GM18511 (cell line): ENCODE data around the gene WFIKKN1.
"Not testable (repeated sequence)": the region's sequence is repeated elsewhere in the genome, so short reads cannot be mapped to it uniquely, and the experiment has no call there.

ENCODE experiments used
- ATAC-seq: cut with Tn5 transposase; IDR thresholded peaks from one replicate; pipeline ENCODE4 v1.9.1; 2021; ENCODE audit warnings: mild to moderate bottlenecking, moderate library complexity; ENCODE audit not compliant: unreplicated experiment

WFIKKN1 gene

DNA sequence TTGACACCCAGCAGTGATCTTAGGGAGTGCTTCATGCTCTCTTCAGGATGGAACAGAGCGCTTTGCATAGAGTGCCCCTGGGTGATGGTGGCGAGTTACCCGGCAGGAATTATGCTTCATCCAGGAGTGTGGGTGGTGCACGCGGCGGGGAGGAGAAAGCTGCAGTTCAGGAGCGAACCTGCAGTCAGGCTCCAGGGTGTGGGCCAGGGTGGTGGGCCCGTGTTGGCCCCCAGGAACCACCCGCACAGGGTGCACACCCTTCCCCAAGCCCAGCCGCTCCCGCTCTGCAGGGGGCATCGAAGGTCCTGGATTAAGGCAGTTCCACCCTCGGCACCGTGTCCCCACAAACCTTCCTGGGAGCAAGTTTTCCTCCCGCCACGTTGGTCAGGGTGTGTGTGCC is 37.0 kb upstream of the WFIKKN1 start:
- ATAC-seq = no peak

DNA sequence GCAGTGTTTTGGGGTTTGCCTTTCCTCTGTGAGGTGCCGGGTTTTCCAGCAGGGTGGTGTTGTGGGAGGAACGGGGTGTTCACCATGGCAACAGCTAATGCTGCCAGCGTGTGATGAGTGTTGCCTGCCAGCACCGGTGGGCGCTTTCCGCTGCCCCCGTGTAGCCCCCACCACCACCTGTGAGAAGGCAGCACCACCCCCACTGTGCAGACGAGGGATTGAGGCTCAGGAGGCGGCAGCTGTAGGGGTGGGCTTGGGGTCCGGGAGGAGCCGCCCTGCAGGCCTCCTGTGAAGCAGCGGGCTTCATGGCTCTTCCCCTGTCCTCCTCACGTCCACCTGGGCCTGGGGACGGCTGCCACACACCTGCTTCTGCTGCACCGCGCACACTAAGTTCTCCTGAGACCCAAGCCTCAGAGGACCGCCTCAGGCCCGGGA is 35.7 kb upstream of the WFIKKN1 start:
- no peak for ATAC-seq

DNA sequence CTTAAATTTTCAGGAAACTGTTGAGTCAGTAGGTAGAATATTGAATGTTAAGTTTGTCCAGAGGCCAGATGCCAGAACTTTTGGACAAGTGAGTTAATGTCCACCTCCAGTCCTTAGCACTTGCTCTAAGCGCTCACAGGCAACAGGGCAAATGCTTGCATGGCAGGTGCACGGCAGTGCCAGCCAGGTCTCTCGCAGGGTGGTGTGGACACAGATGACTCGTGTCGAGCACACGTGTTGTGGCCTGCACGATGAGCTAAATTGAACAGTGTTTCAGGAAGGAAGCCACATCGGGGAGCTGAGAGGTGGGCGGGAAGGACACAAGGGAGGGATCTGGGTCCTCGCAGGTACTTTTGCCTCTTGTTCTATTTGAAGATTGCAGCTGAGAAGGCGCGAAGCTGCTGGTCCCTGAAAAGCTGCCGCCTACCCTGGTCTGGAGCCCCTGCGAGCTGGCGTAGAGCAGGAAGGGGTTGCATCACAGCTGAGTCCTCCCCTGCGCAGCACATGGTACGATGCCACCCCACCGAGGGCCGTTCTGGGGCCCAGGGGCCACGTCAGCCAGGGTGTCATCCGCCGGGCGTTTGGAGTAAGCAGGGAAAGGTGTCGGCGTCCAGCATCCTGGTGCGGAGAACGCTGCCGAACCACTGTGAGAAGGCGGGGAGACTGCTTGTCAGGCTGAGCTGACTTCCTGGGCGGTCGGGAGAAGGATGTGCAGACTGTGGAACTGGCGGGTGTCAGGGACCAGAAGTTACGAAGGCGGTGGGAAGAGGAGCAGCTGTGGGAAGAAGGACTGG is 34.6 kb upstream of the WFIKKN1 start:
- no peak for ATAC-seq

DNA sequence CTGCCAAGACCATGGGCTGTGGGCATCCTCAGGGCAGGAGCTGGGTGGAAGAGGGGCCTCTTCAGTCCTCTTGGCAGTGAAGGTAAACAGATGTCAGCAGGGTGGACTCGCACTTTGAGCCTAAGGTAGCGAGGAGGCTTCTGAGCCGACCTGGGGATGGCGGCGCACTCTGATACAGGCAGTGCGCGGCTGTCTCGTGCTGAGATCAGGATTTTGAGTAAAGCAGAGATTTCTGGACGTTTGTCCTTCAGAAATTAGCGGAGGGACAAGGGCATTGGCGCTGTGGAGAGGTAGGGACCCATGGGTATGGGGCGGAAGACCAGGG is 34.1 kb upstream of the WFIKKN1 start:
- no peak for ATAC-seq

DNA sequence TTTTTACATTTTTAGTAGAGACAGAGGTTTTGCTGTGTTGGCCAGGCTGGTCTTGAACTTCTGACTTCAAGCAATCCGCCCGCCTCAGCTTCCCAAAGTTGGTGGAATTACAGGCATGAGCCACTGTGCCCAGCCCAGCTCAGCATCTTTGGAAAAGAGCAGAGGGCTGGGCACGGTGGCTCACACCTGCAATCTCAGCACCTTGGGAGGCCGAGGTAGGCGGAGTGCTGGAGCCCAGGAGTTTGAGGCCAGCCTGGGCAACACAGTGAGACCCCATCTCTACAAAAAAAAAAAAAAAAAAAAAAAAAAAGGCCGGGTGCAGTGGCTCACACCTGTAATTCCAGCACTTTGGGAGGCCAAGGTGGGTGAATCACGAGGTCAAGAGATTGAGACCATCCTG is 33.1 kb upstream of the WFIKKN1 start:
- ATAC-seq = not testable (repeated sequence)

DNA sequence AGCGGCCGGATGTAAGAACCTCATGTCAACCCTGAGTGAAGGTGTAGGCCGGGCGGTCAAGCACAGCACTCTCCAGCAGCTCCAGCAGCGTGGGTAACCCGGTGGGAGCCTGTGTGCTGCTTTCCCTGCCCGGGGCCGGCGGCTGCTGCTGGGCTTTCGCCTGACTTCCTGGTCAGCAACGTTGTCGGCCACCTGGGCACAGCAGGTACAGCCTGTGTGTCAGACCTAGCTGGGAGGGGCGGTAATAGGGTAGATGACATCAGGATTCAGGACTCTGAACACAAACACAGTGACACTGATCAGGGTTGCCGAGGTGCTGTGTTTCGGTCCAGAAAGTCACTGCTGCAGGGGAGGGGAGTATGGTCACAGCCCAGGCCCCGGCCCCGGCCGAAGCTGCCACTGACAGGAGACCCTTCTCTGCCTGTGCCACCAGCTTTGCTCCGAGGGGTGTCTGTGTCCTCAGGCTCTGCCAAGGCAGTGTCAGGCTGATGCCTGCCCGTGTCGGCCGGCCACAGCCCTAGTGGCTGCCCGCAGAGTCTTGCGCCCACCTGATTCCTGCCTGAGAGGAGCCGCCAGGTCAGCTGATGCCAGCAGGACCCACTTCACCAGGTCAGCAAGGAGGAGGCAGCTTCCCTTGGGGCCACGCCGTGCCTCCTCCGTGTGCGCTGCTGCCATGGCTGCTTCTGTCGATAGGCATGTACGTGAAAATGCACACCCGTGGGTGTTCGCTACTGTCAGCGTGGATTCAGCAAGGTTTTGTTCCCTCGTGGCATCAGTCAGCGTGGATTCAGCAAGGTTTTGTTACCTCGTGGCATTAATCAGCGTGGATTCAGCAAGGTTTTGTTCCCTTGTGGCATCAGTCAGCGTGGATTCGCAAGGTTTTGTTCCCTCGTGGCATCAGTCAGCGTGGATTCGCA is 31.7 kb upstream of the WFIKKN1 start:
- no peak for ATAC-seq

DNA sequence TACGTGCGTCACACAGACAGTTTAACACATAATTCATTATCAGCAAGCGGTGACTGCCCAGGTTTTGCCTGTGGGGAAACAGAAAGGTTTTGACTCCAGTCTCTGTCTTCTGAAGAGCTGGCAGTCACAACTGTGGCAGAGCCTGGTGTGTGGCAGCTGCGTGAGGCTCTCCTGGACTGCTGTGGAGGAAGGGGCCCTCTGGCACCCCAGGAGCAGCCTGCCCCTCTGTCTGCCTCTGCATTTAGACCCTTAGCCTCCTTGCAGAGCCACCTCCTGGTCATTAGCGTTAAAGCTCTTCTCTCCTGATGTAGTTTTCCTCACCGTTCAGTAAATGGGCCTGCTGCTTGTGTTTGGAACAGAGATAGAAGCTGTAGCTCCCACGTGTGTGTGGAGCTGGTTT is 30.0 kb upstream of the WFIKKN1 start:
- ATAC-seq = no peak

DNA sequence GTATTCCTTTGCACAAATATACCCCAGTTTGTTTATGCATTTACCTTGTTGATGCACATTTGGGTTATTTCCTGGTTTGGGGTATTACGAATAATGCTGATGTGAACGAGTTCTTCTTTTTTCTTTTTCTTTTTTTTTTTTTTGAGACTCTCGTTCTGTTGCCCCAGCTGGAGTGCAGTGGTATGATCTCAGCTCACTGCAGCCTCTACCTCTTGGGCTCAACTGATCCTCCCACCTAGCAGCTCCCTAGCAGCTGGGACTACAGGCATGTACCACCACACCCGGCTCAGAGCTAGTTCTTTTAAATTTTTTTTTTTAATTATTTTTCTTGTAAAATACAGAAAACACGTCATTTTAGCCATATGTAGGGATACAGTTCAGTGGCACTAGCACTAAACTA is 26.9 kb upstream of the WFIKKN1 start:
- ATAC-seq = no peak

DNA sequence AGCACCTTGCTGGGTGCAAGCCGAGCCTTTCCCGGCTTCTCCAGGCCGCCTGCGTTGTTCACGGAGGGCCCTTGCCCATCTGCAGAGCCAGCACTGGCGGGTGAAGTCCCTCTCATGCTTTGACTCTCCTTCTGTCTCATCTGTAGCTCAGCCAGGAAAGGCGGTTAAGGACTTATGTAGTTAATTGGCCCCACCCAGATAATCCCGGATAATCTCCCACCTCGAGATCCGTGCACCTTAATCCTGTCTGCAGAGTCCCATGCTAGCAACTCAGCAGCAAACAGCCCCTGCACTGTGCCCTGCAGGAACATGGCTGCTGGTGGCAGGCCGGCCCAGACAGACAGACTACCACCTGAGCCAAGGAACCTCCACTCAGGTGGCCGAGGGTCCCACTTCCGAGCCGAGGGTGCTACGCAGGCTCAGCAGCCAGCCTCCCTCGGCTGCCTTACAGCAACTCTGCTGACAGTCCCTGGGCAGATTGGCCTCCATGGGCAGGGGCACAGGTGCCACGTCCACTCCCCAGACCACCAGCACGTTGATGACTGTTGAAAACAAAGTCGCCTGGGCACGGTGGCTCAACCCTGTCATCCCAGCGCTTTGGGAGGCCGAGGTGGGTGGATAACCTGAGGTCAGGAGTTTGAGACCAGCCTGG is 24.0 kb upstream of the WFIKKN1 start:
- no peak for ATAC-seq

DNA sequence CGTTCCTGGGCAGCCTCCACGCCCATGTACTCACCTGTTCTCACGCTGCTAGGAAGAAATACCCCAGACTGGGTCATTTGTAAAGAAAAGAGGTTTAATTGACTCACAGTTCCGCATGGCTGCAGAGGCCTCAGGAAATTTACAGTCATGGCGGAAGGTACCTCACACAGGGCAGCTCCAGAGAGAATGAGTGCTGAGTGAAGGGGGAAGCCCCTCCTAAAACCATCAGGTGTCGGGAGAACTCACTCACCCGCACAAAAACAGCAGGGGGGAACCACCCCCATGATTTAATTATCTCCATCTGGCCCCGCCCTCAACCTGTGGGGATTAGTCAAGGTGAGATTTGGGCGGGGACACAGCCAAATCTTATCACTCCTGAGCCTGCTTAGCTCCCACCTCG is 22.8 kb upstream of the WFIKKN1 start:
- ATAC-seq = no peak

DNA sequence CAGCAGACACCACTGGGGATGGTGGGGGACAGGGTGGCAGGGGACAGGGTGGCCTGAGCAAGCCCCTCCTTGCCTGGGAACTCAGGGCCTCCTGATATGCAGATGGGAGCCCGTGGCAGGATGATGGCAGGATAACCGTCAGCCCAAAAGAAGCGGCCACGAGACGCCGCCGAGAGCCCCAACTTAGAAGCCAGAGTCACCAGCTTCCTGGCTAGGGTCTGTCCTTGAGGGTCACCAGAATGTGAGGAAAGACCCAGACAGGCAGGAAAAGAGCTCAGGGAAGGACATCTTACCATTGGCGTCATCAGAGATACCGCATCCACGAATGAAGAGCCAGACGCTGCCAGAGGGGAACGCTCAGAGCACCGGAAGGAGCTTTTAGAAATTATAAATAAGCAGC is 21.5 kb upstream of the WFIKKN1 start:
- no peak for ATAC-seq

DNA sequence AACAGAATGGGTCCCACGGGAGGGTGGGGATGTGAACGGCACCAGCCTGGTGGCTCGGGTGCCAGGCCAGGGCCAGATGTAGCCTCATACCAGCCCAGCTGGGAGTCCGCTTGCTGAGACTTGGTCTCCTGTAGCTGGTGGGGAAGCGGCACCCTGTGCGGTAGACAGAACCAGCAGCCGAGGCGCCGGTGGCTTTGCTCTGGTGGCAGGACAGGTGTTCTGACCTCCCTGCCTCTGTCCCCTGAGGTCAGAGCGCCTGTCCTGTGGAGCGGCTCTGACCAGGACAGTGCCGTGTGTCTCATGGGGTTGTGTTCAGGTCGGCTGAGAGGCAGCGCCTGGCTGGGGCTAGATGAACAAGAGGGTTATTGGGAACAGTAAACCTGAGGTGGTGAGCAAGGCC is 20.8 kb upstream of the WFIKKN1 start:
- ATAC-seq = no peak

DNA sequence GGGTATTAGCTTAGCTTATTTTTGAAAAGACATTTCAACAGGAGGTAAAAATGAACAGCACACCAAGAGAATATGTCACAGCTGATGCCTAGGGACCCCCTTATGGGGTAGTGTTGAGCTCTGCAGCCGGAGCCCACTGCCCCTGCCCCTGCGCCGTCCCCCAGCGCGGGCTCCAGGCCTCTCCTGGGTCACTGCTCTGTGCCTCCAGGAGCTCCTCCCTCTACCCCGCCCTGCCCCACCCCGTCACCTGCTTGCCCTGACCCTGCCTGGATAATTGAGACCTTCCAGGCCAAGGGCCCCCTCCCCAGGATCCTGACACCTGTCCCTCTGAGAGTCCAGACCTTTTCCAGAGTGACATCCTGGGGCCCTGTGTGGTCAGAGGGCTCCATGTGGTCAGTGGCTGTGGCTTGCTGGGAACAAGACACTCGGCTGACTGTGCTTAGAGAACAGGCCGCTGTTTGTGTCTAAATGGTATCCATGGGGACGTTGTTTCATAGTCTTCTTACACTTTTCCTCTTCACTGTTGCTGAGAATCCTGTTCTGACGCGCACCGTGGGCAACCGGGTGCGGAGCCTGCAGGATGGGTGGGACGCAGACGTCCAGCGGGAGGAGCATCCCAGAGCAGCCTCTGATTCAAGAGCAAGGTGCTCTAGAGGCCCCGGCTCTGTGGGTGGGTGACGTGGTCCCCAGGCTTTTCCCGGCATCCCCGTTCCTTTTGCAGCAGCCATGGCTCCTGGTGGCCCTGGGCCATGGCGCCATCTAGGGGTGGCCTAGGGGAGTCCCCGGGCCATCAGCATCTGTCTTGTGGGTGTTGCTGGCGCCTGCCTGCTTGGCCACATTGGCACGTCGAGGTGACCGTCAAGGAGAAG is 20.0 kb upstream of the WFIKKN1 start:
- ATAC-seq = no peak

DNA sequence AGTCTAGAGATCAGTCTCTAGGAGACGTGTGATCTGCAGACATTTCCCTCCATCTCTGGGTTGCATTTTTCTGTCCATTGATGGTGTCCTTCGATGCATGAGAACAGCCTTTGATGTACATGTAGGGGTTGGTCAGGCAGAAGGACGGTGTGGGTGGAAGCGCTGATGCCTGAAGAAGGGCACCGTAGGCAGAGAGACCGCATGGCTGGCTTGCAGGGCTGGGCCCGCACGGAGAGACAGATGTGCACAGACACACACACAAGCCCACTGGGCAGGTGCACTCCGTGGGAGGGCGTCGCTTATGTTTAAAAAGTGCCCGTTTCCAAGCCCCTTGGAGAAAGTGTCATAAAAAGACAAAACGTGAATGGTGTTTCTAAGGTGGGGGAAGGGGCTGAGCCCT is 15.7 kb upstream of the WFIKKN1 start:
- ATAC-seq = no peak

DNA sequence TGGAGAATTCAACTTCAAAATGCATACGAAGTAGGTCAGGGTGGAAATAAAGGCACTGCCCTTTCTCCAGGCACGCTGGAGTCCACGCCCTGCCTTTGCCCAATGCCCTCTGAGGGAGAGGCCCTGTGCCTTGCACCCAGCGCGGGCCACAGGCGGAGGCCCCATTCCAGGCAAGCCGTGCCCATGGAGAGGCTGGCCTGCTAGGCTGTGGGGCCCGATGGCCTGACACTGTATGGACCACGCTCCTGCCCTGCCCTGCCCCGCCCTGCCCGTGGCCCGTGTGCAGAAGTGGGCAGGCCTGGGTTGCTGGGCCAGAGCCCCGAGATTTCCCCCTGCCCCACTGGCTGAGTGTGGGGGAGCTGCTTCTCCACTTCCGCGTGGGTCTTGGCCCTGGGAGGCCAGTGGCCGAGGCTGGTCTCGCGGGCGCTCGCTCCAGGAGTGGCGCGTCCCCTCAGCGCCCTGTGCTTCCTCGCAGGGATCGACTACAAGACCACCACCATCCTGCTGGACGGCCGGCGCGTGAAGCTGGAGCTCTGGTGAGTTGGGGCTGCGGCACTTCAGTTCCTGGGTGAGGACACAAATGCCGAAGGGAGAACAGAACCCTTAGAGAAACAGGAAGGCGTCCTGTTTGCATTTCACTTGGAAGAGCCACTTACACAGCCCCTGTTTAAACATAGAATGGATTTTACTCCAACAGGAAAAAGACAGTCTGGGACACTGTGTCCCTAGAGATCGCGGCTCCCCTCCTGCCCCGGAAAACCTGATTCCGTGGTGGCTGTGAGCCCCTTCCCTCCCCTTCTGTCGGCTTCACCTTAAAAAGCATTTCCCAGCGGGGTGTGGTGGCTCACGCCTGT is 13.8 kb upstream of the WFIKKN1 start:
- no peak for ATAC-seq

DNA sequence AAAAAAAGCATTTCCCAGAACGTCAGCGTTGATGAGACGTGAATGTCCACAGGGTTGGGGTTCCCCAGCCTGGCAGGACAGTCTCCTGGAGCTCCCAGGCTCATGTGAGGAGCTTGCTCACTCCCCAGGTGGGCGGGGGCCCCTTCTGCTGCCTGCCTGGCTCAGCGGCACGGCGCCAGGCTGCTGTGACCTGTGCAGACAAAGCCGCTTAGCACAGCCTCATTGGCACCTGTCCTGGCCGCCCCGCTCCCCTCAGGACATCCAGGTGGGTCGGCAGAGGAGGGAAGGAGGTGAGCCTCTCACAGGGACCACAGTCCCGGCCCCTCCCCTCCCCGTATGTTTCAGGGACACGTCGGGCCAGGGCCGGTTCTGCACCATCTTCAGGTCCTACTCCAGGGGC is 12.9 kb upstream of the WFIKKN1 start:
- no peak for ATAC-seq

DNA sequence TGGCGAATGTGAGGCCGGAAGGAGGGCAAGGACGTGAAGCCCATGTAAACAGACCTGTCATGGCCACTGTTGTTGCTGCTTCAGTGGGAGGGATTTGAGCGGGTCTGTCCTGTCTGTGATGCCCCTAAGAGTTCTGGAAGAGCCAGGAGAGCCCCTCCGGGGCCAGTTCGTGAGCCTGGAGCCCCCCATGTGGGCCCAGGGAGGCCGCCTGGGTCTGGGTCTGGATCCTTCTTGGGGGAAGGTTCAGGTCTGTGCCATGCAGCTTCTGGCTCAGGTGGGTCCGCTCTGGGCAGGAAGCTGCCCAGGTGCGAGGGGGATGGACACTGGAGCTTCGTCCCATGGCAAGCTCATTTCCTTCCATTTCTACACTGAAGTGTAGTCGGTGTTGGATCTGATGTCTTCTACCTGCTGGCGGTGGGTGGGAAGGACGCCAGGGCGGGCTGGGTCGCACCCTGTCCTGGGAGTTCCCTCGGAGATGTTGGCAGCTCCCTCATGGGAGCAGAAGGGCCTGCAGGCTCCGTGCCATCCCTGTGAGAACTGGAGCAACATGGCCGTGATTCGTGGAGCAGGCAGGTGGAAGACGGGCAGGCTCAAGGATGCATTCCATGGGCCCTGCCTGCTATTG is 11.2 kb upstream of the WFIKKN1 start:
- ATAC-seq = no peak

DNA sequence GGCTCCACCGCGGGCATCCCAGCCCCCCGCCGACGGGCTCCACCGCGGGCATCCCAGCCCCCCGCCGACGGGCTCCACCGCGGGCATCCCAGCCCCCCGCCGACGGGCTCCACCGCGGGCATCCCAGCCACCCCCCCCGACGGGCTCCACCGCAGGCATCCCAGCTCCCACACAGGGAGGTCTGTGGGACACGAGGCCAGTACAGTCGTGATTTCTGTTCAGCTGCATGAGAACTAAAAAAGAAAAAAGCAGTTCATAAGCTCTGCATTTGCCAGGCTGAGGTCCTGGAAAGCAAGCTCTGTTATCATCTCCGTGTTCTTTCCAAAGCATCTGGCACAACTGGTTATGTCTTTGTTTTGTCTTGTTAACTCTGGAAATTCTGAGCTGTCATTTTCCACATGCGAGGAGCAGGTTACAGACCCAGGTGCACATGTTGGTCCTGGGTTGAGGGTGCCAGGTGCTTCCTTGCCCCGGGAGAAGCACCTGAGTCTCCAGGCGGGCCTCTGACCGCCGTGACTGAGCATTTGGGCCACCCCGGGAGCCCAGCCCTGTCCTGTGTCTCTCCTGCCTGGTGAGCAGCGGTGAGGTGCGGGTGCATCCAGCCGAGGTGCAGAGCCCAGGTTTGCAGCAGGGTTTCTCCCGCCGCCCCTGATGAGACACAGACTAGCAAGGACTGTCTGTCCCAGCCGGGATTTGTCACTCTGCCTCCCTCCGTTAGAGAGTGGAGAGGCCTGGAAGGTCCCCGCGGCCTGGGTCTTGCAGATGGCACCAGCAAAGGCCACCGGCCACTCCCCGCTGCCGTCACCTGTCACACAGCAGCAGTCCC is 9.9 kb upstream of the WFIKKN1 start:
- no peak for ATAC-seq
